MM.1S (cell line): Measurements from ENCODE around the gene UNKL.

Source experiments
- DNase-seq: peaks from one replicate; pipeline ENCODE4 v3.0.0-alpha.2; 2015
- H2AFZ ChIP-seq: fragments of 300-600 bp; sonication (generic); 2 replicates; pipeline ENCODE4 v1.6.0; 2016; ENCODE audit warnings: antibody characterized with exemption, low read length
- H3F3A ChIP-seq: fragments of 300-600 bp; sonication (generic); 2 replicates; pipeline ENCODE4 v1.6.1; 2016; ENCODE audit warnings: mild to moderate bottlenecking, antibody characterized with exemption, low read length, moderate library complexity, mixed read lengths; ENCODE audit not compliant: insufficient read depth
- H3K27ac ChIP-seq: fragments of 300-600 bp; sonication (generic); 2 replicates; pipeline ENCODE4 v1.5.1; 2016; ENCODE audit warnings: mild to moderate bottlenecking, low read length
- H3K27me3 ChIP-seq: fragments of 300-600 bp; sonication (generic); replicated peaks from 2 replicates; pipeline ENCODE4 v1.6.0; 2016; ENCODE audit warnings: low read length; ENCODE audit not compliant: insufficient read depth
- H3K36me3 ChIP-seq: fragments of 300-600 bp; sonication (generic); replicated peaks from 2 replicates; pipeline ENCODE4 v1.6.1; 2016; ENCODE audit warnings: mild to moderate bottlenecking, low read length, mixed read lengths; ENCODE audit not compliant: insufficient read depth
- H3K4me1 ChIP-seq: fragments of 300-600 bp; sonication (generic); 2 replicates; pipeline ENCODE4 v1.6.1; 2016; ENCODE audit warnings: low read length, mixed read lengths
- H3K4me2 ChIP-seq: fragments of 300-600 bp; sonication (generic); 2 replicates; pipeline ENCODE4 v1.6.0; 2016; ENCODE audit warnings: low read depth, low read length
- H3K4me3 ChIP-seq: fragments of 300-600 bp; sonication (generic); 2 replicates; pipeline ENCODE4 v1.5.1; 2016; ENCODE audit warnings: low read length, mixed read lengths
- H3K79me2 ChIP-seq: fragments of 300-600 bp; sonication (generic); 2 replicates; pipeline ENCODE4 v1.6.1; 2016; ENCODE audit warnings: mixed run types, low read length, mixed read lengths
- H3K9ac ChIP-seq: fragments of 300-600 bp; sonication (generic); 2 replicates; pipeline ENCODE4 v1.6.1; 2016; ENCODE audit warnings: low read length, mixed read lengths
- H3K9me2 ChIP-seq: fragments of 300-600 bp; sonication (generic); replicated peaks from 2 replicates; pipeline ENCODE4 v1.6.1; 2016; ENCODE audit warnings: mild to moderate bottlenecking, low read length, mixed read lengths; ENCODE audit not compliant: insufficient read depth
- H3K9me3 ChIP-seq: fragments of 300-600 bp; sonication (generic); replicated peaks from 2 replicates; pipeline ENCODE4 v1.6.1; 2016; ENCODE audit warnings: mild to moderate bottlenecking, low read length, mixed read lengths; ENCODE audit not compliant: insufficient read depth
- H4K20me1 ChIP-seq: fragments of 300-600 bp; sonication (generic); 2 replicates; pipeline ENCODE4 v1.6.1; 2016; ENCODE audit warnings: mild to moderate bottlenecking, low read length, moderate library complexity, mixed read lengths; ENCODE audit not compliant: insufficient read depth
- CTCF ChIP-seq: fragments of 300-600 bp; sonication (generic); IDR thresholded peaks from 2 replicates; pipeline ENCODE4 v1.5.1; 2016; ENCODE audit warnings: antibody characterized with exemption, low read length, mixed read lengths
- EZH2 ChIP-seq: fragments of 300-600 bp; sonication (generic); optimal IDR thresholded peaks from 2 replicates; pipeline ENCODE3; 2017; ENCODE audit warnings: low read depth, mild to moderate bottlenecking, antibody characterized with exemption, low read length, mixed read lengths
- EZH2phosphoT487 ChIP-seq: fragments of 300-600 bp; sonication (generic); IDR thresholded peaks from 2 replicates; pipeline ENCODE4 v1.6.1; 2018; ENCODE audit warnings: antibody characterized with exemption, low read length

Gene UNKL

DNA sequence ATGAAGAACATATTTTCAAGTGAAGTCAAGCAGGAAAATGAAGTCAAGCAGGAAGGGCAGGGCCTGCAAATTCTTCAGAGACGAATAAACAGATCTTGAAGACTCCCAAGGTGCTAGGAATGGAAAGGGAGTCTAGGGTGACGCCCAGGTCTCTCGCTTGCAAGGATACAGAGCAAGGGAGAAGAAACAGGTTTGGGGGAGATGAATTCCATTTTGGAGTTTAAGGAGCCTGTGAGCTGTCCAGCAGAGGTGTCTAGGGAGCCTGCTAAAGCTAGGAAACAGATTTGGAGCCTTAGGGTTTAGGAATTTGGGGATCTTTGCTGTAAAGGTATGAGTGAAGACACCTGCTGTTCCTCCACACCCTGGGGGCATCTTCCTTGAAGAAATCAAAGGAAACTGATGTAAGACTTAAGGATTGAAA, 2.0 kb upstream of the UNKL start:
- H3F3A ChIP-seq = peaks cover 20% of the 10 kb centered on the region
- peaks cover 49% of the 10 kb centered on the region for H3K79me2 ChIP-seq
- H4K20me1 ChIP-seq = no peaks in the 10 kb centered on the region
- H3K9me3 ChIP-seq = no peaks in the 10 kb centered on the region
- no peak overlapping the region for H3K9ac ChIP-seq
- H3K4me3 ChIP-seq = no peak overlapping the region
- no peaks in the 10 kb centered on the region for H3K36me3 ChIP-seq
- H2AFZ ChIP-seq = no peak overlapping the region
- H3K27me3 ChIP-seq = no peaks in the 10 kb centered on the region
- H3K4me2 ChIP-seq = no peak overlapping the region
- H3K4me1 ChIP-seq = 0 out of 2 replicates have a peak, but pooled peaks cover 4% of the 10 kb centered on the region
- H3K27ac ChIP-seq = no peak overlapping the region
- no peak for DNase-seq
- no peaks in the 10 kb centered on the region for H3K9me2 ChIP-seq
- no peak for TF ChIP-seq CTCF
- no peak for TF ChIP-seq EZH2phosphoT487
- TF ChIP-seq EZH2 = no peak

GRCh38 chr16:1413684-1414531, 596 bp downstream of the UNKL start:
- Histone ChIP-seq H3K4me2 (peak overlapping the region; percentile 66), H3K36me3 (no peaks in the 10 kb centered on the region), H3K9me2 (no peaks in the 10 kb centered on the region), H4K20me1 (no peaks in the 10 kb centered on the region), H3K79me2 (peaks cover 58% of the 10 kb centered on the region), H3K4me3 (peak overlapping the region; percentile 97), H3F3A (peaks cover 14% of the 10 kb centered on the region), H3K4me1 (no peaks in the 10 kb centered on the region), H3K9ac (peak overlapping the region; percentile 84), H2AFZ (peak overlapping the region; percentile 62), H3K9me3 (no peaks in the 10 kb centered on the region), H3K27me3 (no peaks in the 10 kb centered on the region), H3K27ac (peak overlapping the region; percentile 51; the same call in 1 of the 2 replicates)
- DNase-seq = peak; percentile 70
- no peak for TF ChIP-seq EZH2
- peak; percentile 70 for TF ChIP-seq CTCF

DNA sequence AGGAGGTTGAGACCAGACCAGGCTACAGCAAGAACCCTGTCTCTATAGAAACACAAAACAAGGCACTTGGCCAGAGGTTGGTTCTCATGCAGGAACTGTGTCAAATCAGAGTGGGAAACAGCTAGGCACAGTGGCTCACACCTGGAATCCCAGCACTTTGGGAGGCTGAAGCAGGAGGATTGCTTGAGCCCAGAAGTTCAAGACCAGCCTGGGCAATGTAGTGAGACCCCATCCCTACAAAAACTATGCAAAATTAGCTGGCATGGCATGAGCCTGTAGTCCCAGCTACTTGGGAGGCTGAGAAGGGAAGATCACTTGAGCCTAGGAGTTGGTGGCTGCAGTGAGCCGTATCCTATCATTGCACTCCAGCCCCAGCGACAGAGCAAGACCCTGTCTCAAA, 1.7 kb downstream of the UNKL start:
- no peaks in the 10 kb centered on the region for H3K9me2 ChIP-seq
- DNase-seq = no peak
- H3K4me3 ChIP-seq = no peak overlapping the region
- TF ChIP-seq CTCF (no peak), EZH2phosphoT487 (no peak), EZH2 (no peak)
- no peak overlapping the region for H3K27ac ChIP-seq
- H3K4me1 ChIP-seq = 0 out of 2 replicates have a peak, but pooled peaks cover 2% of the 10 kb centered on the region
- H3K4me2 ChIP-seq = no peak overlapping the region
- no peaks in the 10 kb centered on the region for H3K9me3 ChIP-seq
- H3F3A ChIP-seq = peaks cover 14% of the 10 kb centered on the region
- H3K9ac ChIP-seq = no peak overlapping the region
- no peaks in the 10 kb centered on the region for H3K36me3 ChIP-seq
- peaks cover under 1% of the 10 kb centered on the region; the same call in 1 of the 2 replicates for H4K20me1 ChIP-seq
- H3K27me3 ChIP-seq = no peaks in the 10 kb centered on the region
- H2AFZ ChIP-seq = no peak overlapping the region
- H3K79me2 ChIP-seq = peaks cover 59% of the 10 kb centered on the region
